ENCODE measurements around the gene SLC35A5.

GRCh38 chr3:112602217-112602838 lies 40.5 kb downstream of the SLC35A5 start:
- TF ChIP-seq CTCF (IDR thresholded peaks at IDR 0.05): no peak
- no peak for TF ChIP-seq POLR2AphosphoS5 (IDR thresholded peaks at IDR 0.05)
- no peak for TF ChIP-seq POLR2A (IDR thresholded peaks at IDR 0.05)
- no peak for TF ChIP-seq EP300 (IDR thresholded peaks at IDR 0.05)
